Vagina (tissue), 2 donors: ENCODE measurements around the gene PLEKHF1. TPM values are rescaled to one million over a fixed set of nuclear protein-coding genes. Genes with fewer than 3 reads are reported as not detected.

Source experiments
- DNase-seq, 2 donors: peaks; one replicate each; pipeline ENCODE4 v3.0.0-alpha.2; 2017; ENCODE audit errors: extremely low spot score in 2 of 2
- H3K27ac ChIP-seq: fragments of 200-600 bp; sonication (generic); one replicate; pipeline ENCODE4 v1.5.1; 2019
- H3K27me3 ChIP-seq: fragments of 200-600 bp; sonication (generic); one replicate; pipeline ENCODE4 v1.5.1; 2019
- H3K36me3 ChIP-seq, 2 donors: fragments of 200-600 bp; sonication (generic); one replicate each; pipeline ENCODE4 v1.5.1; 2017 to 2019
- H3K4me1 ChIP-seq: fragments of 200-600 bp; sonication (generic); one replicate; pipeline ENCODE4 v1.5.1; 2019
- H3K4me3 ChIP-seq, 2 donors: fragments of 200-600 bp; sonication (generic); 1 replicate in 1 of 2; 2 replicates in 1 of 2; pipeline ENCODE4 v1.5.1; 2016 to 2019
- H3K9me3 ChIP-seq: fragments of 200-600 bp; sonication (generic); one replicate; pipeline ENCODE4 v1.5.1; 2019
- POLR2A ChIP-seq, 2 donors: fragments of 450-650 bp; IDR thresholded peaks; one replicate each; pipeline ENCODE4 v1.6.1; 2017; ENCODE audit warnings: antibody characterized with exemption in 2 of 2, mild to moderate bottlenecking in 2 of 2, moderate library complexity in 2 of 2
- POLR2AphosphoS5 ChIP-seq, 2 donors: sonication (generic); formaldehyde crosslinking; IDR thresholded peaks; one replicate each; pipeline ENCODE4 v1.9.0; 2017; ENCODE audit warnings: antibody characterized with exemption in 2 of 2, mild to moderate bottlenecking in 2 of 2, low read depth in 1 of 2; ENCODE audit not compliant: insufficient read depth in 1 of 2
- intact Hi-C: fragments of 100-400 bp; cut with DNase I; formaldehyde crosslinking; loops from one replicate; pipeline ENCODE4 v1.15.1; 2023
- total RNA-seq: library from RNA; depleted of rRNA; stranded (reverse); fragments of >200 nt; gene quantifications from one replicate; pipeline ENCODE4 v1.2.3, GENCODE V29; 2016
- TF ChIP-seq, protein P1 (sequence below), 3 experiments: fragments of 450-650 bp in 2 of 3; fragments of 200-600 bp in 1 of 3; sonication (generic) in 1 of 3; IDR thresholded peaks; one replicate each; pipeline ENCODE4 v1.5.1; 2017 to 2019; ENCODE audit warnings: antibody characterized with exemption in 3 of 3, mild to moderate bottlenecking in 2 of 3, moderate library complexity in 2 of 3

Gene PLEKHF1
- total RNA-seq, 1 donor from 2014 or later, result 37.1 TPM

DNA sequence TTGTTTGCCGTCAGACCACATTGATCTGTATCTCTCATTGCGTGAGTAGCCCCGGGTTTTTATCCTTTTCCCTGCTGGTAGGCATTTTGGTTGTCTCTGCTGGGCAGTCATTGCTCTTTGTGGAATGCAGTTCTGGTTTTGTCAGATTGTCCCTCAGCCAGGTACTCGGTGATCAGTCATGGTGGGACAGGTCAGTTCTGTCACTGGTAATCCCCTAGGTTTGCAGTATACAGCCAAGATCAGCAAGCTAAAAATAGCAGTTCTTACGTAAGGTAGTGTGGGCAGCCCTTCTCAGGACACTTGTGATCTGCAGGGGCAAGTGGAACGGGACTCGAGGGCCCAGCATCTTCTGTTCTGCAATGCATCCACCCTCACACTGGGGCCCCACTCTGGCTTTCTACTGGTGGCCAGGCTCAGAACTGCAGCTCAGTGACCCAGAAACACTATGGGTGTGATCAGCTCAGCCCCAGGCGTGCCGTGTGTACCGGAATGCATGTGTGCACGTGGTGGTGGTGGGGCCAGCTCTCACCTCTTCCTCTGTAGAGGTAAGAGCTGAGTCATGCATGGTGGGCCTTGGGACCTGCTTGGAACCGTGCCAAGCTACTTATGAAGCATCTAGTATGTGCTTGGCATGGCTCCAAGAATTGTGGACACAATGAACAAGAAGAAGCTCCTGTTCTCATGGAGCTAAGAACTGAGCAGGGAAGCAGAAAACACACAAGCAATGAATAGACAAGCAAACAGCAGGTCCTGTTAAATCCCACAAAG lies 6.3 kb downstream of the PLEKHF1 start:
- intact Hi-C loops, result no loop called here
- no peaks in the 10 kb centered on the region for H3K27me3 ChIP-seq
- TF ChIP-seq, protein P1, sequence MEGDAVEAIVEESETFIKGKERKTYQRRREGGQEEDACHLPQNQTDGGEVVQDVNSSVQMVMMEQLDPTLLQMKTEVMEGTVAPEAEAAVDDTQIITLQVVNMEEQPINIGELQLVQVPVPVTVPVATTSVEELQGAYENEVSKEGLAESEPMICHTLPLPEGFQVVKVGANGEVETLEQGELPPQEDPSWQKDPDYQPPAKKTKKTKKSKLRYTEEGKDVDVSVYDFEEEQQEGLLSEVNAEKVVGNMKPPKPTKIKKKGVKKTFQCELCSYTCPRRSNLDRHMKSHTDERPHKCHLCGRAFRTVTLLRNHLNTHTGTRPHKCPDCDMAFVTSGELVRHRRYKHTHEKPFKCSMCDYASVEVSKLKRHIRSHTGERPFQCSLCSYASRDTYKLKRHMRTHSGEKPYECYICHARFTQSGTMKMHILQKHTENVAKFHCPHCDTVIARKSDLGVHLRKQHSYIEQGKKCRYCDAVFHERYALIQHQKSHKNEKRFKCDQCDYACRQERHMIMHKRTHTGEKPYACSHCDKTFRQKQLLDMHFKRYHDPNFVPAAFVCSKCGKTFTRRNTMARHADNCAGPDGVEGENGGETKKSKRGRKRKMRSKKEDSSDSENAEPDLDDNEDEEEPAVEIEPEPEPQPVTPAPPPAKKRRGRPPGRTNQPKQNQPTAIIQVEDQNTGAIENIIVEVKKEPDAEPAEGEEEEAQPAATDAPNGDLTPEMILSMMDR (IDR thresholded peaks at IDR 0.05), result no peak
- TF ChIP-seq POLR2AphosphoS5 (IDR thresholded peaks at IDR 0.05; ENCODE audit: insufficient read depth in 1 of 2, low read depth in 1 of 2), result peak in 1 of 2 donors; percentile 51
- no peak for TF ChIP-seq POLR2A (IDR thresholded peaks at IDR 0.05)
- H3K9me3 ChIP-seq, result no peaks in the 10 kb centered on the region
- peaks cover 0 to 28% of the 10 kb centered on the region in 2 donors for H3K36me3 ChIP-seq
- H3K4me1 ChIP-seq, result peaks cover 88% of the 10 kb centered on the region
- peak overlapping the region; percentile 56 for H3K27ac ChIP-seq
- no peak overlapping the region for H3K4me3 ChIP-seq
- no peak for DNase-seq

DNA sequence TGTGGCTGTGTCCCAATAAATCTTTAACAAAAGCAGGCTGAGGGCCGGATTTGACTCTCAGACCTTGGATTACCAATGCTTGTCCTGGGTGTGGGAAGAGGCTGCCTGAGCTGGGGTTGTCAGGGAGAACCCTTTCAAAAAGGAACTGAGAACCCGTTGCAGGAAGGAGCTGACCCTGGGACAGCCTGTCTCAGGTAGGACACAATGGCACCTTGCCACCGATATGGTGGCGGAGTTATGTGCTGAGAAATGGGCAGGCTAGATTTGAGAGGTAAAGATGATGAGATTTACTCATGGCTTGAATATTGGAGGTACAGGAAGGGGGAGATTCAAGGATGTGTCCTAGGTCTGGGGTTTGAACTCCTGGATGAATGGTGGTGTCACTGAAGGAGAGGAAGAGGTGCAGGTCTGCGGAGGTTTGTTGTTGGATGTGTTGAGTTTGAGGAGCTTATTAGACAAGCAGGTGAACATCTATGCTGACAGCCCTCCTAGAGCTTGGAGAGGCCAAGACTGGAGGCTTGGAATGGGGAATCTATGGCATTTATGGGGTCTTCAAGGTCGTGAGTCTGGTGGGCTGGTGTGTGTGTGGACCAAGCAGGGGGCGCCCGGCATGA lies 7.2 kb downstream of the PLEKHF1 start:
- no peak for DNase-seq
- H3K4me1 ChIP-seq, result peaks cover 88% of the 10 kb centered on the region
- H3K4me3 ChIP-seq, result peak overlapping the region in 1 of 2 donors; percentile 2

DNA sequence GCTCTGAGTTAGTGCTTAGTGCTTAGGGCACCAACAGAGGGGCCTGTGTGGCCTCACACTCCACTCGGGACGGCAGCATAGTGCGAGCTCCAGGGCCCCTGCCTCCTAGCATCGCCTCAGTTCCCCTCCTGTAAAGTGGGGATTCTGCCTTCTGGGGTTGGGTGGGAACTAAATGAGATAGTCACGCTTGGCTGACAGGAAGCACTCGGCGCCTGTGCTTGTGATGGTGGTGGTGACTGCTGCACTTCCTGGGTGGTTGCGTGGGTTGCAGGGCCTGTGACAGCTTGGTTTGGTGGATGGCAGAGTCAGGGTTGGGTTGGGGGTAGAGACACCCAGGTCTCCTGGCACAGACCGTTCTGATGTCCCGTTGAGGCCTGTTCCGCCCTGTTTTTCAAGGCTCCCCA lies 7.7 kb downstream of the PLEKHF1 start:
- Histone ChIP-seq H3K4me3 (peak overlapping the region in 1 of 2 donors; percentile 2), H3K4me1 (peaks cover 88% of the 10 kb centered on the region), H3K9me3 (no peaks in the 10 kb centered on the region), H3K36me3 (peaks cover 0 to 37% of the 10 kb centered on the region in 2 donors), H3K27me3 (no peaks in the 10 kb centered on the region), H3K27ac (peak overlapping the region; percentile 56)
- TF ChIP-seq POLR2AphosphoS5 (IDR thresholded peaks at IDR 0.05; ENCODE audit: insufficient read depth in 1 of 2, low read depth in 1 of 2) (no peak), POLR2A (IDR thresholded peaks at IDR 0.05) (no peak)
- TF ChIP-seq, protein P1 (IDR thresholded peaks at IDR 0.05), result no peak
- peak in 1 of 2 donors; percentile 83 for DNase-seq
- intact Hi-C loops, result no loop called here

More for the DNA sequence above, 7.2 kb downstream of the PLEKHF1 start:
- intact Hi-C loops, result no loop called here
- Histone ChIP-seq H3K27ac (peak overlapping the region; percentile 56), H3K9me3 (no peaks in the 10 kb centered on the region), H3K27me3 (no peaks in the 10 kb centered on the region), H3K36me3 (peaks cover 0 to 35% of the 10 kb centered on the region in 2 donors)
- no peak for TF ChIP-seq POLR2A (IDR thresholded peaks at IDR 0.05)
- TF ChIP-seq, protein P1 (IDR thresholded peaks at IDR 0.05), result no peak
- no peak for TF ChIP-seq POLR2AphosphoS5 (IDR thresholded peaks at IDR 0.05; ENCODE audit: insufficient read depth in 1 of 2, low read depth in 1 of 2)

DNA sequence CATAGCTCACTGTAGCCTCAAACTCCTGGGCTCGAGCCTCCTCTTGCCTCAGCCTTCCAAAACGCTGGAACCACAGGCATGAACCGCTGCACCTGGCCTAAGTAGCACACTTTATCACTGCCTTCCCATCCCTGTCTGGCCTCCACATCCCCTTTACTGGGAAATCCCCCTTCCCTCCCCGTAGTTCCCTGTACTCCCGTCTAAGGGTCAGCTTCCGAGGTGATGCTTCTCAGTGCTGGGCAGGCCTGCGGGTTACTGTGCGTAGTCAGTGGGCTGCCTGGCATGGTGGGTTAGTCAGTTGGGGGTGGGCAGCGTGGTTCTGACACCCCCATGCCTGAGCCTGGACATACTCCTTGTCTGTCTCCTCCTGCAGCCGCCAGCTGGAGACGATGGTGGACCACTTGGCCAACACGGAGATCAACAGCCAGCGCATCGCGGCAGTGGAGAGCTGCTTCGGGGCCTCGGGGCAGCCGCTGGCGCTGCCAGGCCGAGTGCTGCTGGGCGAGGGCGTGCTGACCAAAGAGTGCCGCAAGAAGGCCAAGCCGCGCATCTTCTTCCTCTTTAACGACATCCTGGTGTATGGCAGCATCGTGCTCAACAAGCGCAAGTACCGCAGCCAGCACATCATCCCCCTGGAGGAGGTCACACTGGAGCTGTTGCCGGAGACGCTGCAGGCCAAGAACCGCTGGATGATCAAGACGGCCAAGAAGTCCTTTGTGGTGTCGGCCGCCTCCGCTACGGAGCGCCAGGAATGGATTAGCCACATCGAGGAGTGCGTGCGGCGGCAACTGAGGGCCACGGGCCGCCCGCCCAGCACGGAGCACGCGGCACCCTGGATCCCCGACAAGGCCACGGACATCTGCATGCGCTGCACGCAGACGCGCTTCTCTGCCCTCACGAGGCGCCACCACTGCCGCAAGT lies 8.4 kb downstream of the PLEKHF1 start:
- Histone ChIP-seq H3K27me3 (no peaks in the 10 kb centered on the region), H3K27ac (peak overlapping the region; percentile 56), H3K4me3 (no peak overlapping the region), H3K36me3 (peaks cover 0 to 37% of the 10 kb centered on the region in 2 donors), H3K9me3 (no peaks in the 10 kb centered on the region), H3K4me1 (peaks cover 90% of the 10 kb centered on the region)
- no peak for TF ChIP-seq POLR2AphosphoS5 (IDR thresholded peaks at IDR 0.05; ENCODE audit: insufficient read depth in 1 of 2, low read depth in 1 of 2)
- TF ChIP-seq, protein P1 (IDR thresholded peaks at IDR 0.05), result no peak
- TF ChIP-seq POLR2A (IDR thresholded peaks at IDR 0.05), result no peak
- DNase-seq, result no peak
- intact Hi-C loops, result no loop called here
